ENCODE measurements around the gene JAZF1. TPM values are rescaled to one million over a fixed set of nuclear protein-coding genes. Genes with fewer than 3 reads are reported as not detected.

JAZF1 gene
- total and polyA plus RNA-seq, 2 of the 8 experiments (the other 6 are each of a cell fraction or from before 2014, with no cell fraction given) = 2.6 to 21.8 TPM

GRCh38 chr7:28192786-28193585, 12.4 kb upstream of the JAZF1 start (continued):
- TF ChIP-seq ATF2 (IDR thresholded peaks at IDR 0.05; ENCODE audit: low read length) (no peak), TAF7 (optimal IDR thresholded peaks at IDR 0.05; ENCODE audit: borderline replicate concordance, low read depth, low read length) (no peak), TAF1 (IDR thresholded peaks at IDR 0.05; ENCODE audit: low read depth, low read length) (no peak), CHD2 (IDR thresholded peaks at IDR 0.05; ENCODE audit: low read length) (no peak), KDM4A (IDR thresholded peaks at IDR 0.05; ENCODE audit: low read depth, low read length, severe bottlenecking) (no peak), EGR1 (IDR thresholded peaks at IDR 0.05; ENCODE audit: borderline replicate concordance, low read depth, low read length) (no peak)
- TF ChIP-seq, protein P1, sequence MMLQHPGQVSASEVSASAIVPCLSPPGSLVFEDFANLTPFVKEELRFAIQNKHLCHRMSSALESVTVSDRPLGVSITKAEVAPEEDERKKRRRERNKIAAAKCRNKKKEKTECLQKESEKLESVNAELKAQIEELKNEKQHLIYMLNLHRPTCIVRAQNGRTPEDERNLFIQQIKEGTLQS (IDR thresholded peaks at IDR 0.05; ENCODE audit: insufficient read depth, low read depth, low read length) = no peak

Measured in H1 (cell line).